Measurements from ENCODE around the gene ATP4B.
"Not testable (repeated sequence)": the region's sequence is repeated elsewhere in the genome, so short reads cannot be mapped to it uniquely, and the experiment has no call there.

Gene ATP4B

DNA sequence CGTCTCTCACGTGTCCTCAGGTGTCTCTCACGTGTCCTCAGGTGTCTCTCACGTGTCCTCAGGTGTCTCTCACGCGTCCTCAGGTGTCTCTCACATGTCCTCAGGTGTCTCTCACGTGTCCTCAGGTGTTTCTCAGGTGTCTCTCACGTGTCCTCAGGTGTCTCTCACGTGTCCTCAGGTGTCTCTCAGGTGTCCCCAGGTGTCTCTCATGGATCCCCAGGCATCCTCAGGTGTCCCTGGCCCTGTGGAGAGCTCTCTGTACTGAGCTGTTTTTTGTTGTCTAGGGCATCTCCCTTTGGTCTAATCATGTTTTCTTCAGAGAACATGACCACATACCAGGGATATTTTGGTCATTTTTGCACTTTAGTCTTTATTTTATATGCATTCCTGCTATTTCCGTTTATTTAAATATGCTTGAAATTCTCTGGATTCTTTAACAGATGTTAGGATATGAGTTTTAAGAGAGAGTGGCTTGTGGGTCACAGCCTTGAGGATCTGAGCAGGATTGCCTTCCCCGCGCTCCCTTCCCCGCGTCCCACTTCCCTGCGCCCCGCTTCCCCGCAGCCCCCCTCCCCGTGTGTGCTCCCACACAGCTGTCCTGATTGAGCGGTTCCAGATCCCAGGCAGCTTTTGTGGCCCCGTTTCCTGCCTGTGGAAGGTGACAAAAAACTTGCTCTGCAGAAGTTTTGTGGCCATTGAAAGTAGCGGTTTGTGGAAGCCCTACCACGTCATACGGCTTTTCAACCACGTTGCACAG, 31.9 kb downstream of the ATP4B start:
- DNase-seq (ENCODE audit: low read depth, low spot score), result no peak

DNA sequence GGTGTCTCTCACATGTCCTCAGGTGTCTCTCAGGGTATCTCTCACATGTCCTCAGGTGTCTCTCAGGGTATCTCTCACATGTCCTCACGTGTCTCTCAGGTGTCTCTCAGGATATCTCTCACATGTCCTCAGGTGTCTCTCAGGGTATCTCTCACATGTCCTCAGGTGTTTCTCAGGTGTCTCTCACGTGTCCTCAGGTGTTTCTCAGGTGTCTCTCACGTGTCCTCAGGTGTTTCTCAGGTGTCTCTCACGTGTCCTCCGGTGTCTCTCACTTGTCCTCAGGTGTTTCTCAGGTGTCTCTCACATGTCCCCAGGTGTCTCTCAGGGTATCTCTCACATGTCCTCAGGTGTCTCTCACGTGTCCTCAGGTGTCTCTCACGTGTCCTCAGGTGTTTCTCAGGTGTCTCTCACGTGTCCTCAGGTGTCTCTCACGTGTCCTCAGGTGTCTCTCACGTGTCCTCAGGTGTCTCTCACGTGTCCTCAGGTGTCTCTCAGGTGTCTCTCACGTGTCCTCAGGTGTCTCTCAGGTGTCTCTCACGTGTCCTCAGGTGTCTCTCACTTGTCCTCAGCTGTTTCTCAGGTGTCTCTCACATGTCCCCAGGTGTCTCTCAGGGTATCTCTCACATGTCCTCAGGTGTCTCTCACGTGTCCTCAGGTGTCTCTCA, 33.2 kb downstream of the ATP4B start:
- DNase-seq (ENCODE audit: low read depth, low spot score), result not testable (repeated sequence)

DNA sequence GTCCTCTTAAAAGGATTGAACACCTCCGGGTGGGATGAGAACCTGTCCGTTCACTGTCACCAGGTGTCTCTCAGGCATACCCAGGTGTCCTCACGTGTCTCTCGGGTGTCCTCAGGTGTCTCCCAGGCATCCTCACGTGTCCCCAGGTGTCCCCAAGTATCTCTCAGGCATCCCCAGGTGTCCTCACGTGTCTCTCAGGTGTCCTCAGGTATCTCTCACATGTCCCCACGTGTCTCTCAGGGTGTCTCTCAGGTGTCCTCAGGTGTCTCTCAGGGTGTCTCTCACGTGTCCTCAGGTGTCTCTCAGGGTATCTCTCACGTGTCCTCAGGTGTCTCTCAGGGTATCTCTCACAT, 33.8 kb downstream of the ATP4B start:
- DNase-seq (ENCODE audit: low read depth, low spot score), result no peak

DNA sequence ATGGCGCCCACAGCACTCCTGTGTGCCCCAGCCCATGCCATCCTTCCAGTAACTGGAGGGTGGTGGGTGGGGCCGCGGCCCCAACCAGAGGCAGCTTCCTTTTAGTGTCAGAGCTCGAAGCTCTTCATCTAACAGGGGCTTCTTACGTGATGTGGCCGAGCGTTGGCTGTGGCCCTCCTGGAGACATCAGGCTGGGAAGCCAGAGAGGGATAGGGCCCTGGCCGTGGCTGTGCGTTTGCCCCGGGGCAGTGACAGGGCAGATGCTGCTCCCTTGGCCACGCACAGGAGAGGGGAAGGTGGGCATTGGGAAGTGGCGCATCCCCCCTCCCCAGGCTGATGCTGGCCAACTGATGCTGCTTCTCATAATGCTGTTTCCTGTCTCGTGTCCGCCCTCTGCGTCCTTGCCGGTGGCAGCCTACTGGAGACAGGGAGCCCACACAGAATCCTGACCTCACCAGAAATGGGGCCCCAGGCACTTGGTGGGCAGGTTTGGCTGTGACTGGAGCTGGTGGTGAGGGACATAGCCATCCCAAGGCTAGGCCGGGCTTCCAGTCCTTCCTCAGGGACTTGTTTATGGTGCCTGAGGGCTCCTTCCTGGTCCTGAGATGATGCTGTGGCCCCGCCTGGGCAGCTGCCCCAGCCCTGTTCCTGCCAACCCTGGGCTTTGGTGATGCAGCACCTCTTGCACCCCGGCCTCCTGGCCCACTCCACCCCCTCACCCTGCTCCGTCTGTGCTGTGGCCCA, 34.3 kb downstream of the ATP4B start:
- no peak for DNase-seq (ENCODE audit: low read depth, low spot score)

DNA sequence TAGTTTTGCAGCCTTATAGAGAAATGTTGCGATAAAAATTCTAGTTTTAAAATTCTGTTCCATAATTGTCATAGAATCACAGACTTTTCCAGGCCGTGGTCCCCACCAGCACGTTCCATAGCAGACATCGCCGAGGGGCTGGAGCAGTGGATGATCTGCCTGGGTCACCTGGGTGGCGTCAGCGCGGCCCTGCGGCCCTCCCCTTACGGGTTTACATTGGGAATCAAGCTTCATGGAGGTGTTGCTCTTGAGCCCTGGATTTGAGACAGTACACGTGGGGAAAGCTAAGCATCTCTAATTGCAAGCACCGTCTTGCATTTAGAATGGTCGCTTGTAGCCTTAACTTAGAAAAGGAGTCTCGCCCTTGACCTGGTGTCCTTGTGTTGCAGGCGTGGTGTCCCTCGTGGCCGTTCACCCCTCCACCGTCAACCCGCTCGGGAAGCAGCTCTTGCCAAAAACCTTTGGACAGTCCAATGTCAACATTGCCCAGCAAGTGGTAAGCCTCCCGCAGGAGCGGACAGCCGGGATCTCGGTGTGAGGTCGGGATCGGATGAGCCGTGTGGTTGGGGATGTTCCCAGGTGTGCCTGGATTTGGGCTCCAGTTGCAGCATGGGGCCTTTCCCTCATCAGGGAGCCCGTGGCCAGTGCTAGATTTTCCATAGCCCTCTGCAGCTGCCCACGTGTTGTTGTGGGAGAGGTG, 35.1 kb downstream of the ATP4B start:
- no peak for DNase-seq (ENCODE audit: low read depth, low spot score)

GRCh38 chr13:113621986-113622550, 35.9 kb downstream of the ATP4B start:
- DNase-seq (ENCODE audit: low read depth, low spot score), result not testable (repeated sequence)

- peak; percentile 64 for DNase-seq (ENCODE audit: low read depth, low spot score)
Observed at GRCh38 chr13:113621498-113621897, 36.5 kb downstream of the ATP4B start.

DNA sequence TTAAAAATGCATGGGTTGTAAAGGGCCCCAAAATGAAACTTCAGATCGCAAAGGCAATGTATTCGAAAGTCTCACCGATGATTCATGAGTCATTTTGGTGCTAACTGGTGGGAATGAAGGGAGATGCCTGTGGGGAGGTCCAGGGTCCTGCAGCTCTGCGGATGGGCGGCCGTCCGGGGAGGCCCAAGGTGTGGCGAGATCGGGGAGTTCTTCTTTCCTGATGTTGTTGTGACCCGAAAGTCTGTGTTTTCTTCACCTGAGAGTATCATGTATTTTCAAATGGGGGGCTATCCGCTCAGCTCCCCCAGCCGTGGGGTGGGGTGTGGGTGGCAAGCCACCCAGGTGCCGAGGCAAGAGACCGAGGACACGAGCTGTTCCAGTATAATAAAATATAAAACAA, 37.0 kb downstream of the ATP4B start:
- DNase-seq (ENCODE audit: low read depth, low spot score), result no peak

GRCh38 chr13:113620036-113620796, 37.8 kb downstream of the ATP4B start:
- peak; percentile 57 for DNase-seq (ENCODE audit: low read depth, low spot score)

GRCh38 chr13:113618455-113618854, 39.5 kb downstream of the ATP4B start:
- DNase-seq (ENCODE audit: low read depth, low spot score), result no peak

- DNase-seq (ENCODE audit: low read depth, low spot score), result no peak
Observed at GRCh38 chr13:113617961-113618360, 40.0 kb downstream of the ATP4B start.

- DNase-seq (ENCODE audit: low read depth, low spot score), result peak; percentile 74
Observed at GRCh38 chr13:113616991-113617749, 40.8 kb downstream of the ATP4B start.

GRCh38 chr13:113616281-113616906, 41.6 kb downstream of the ATP4B start:
- no peak for DNase-seq (ENCODE audit: low read depth, low spot score)

DNA sequence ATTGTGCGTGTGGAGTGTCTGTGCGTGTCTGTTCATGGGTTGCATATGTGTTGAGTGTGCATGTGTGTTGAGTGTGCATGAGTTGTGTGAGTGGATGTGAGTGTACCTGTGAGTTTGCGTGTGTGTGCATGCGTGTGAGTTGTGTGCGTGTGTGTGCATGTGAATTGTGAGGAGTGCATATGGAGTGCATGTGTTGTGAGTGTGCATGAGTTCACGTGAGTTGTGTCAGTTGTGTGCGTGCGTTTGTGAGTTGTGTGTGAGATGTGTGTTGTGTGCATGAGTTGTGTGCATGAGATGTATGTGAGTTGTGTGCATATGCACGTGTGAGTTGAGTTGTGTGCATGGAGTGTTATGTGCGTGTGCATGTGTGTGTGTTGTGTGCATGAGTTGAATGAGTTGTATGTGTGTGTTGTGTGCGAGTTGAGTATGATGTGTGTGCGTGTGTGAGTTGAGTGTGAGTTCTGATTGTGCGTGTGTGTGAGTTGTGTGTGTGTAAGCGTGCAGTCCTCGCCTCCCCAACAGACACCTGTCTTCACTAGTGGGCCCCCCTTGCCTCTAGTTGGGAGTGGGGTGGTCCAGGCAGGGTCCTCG, 44.1 kb downstream of the ATP4B start:
- no peak for DNase-seq (ENCODE audit: low read depth, low spot score)

DNA sequence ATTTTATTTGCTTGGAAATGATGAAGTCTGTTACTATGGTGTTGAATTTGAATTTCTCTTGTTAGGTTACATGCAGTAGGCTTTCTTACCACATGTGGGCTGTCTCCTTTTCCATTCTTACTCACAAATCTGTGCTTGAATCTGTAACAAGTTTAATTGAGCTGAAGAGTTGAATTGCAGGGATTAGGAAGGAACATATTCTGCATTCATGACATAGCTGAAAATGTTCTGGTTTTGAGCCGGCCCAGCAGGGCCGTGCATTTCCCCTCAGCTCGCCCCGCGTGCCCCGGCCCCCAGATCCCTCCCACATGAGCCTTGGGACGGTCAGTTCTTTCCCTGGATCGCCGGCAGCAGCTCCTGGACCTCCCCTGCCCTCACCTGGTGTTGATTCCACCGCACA, 45.4 kb downstream of the ATP4B start:
- no peak for DNase-seq (ENCODE audit: low read depth, low spot score)

DNA sequence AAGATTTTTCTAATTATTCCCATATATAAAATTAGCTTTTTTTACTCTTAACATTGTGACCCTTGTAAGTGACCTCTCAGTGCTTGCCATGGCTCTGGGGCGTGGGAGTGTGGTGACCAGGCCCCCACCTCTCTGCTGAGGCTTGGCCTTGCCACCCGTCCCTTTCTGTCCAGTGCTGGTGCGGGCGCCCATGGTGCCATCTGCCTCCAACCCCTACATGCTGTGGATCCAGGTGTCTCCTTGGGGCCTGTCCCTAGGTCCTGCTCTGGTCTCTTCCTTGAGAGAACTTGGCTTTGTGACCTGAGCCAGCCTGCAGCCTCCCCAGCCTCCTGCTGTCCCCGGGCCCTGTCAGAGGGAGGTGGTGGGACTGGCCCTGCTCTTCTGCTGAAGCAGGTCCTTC, 46.0 kb downstream of the ATP4B start:
- DNase-seq (ENCODE audit: low read depth, low spot score), result no peak

- DNase-seq (ENCODE audit: low read depth, low spot score), result no peak
Observed at GRCh38 chr13:113610266-113610665, 47.7 kb downstream of the ATP4B start.

DNA sequence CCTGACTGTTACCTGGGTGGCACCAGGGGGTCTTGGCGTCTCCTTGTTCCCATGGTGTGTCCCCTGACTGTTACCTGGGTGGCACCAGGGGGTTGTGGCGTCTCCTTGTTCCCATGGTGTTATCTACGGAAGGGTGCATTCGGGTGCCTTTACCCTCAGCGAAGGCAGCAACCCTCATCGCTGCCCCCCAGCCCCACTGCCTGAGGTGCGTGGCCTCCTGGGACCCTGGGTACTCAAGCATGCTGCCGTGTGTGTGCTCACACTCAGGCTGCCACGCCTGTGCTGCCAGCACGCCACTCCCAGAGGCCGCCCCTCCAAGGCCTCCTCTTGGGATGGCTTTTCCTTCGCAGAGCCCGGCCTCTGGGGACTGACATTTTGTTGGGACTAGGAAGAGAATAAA, 48.4 kb downstream of the ATP4B start:
- DNase-seq (ENCODE audit: low read depth, low spot score), result no peak

DNA sequence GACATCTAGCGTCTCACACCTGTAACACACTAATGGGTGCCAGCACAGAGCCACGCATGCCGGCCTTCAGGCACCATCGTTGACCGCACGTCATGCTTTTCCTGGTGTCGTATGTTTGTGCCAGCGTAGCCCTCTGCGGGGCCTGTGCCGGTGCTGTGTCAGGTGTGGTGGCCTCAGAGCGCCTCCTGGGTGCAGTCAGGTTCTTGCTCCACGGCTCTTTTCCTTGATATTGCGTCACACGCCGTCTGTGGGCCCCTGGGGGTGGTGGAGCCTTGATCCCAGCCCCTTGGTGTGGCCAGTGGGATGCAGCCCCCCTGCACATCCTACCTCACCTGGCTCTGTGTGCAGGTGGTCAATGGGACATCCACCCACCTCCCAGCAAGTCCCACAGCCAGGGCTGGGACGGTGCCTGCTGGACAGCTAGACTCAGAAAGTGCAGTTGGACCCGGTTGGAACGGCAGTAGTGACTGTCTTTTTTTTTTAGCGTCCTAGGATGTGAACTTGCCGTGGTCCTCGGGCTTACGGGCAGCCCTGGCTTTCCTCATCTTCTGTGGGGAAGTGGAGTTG, 48.9 kb downstream of the ATP4B start:
- no peak for DNase-seq (ENCODE audit: low read depth, low spot score)

All from ELF-1 (cell line).